ENCODE data around the gene CUBN. TPM values are rescaled to one million over a fixed set of nuclear protein-coding genes. Genes with fewer than 3 reads are reported as not detected.

CUBN gene
- total and polyA plus RNA-seq, 5 donors from 2014 or later: 0.01 to 4.7 (median 0.15) TPM

- peaks cover 17% of the 10 kb centered on the region for H3K36me3 Mint-ChIP-seq
- no peaks in the 10 kb centered on the region for H3K4me1 ChIP-seq (ENCODE audit: control insufficient read depth, insufficient read depth, low read length, poor library complexity, severe bottlenecking)
- no peaks in the 10 kb centered on the region for H3K27me3 ChIP-seq (ENCODE audit: control insufficient read depth, insufficient read depth, low read length)
- H3K9me3 Mint-ChIP-seq: no peaks in the 10 kb centered on the region
- H3K36me3 ChIP-seq (ENCODE audit: control insufficient read depth, insufficient read depth, low read length): no peaks in the 10 kb centered on the region
- DNase-seq (no peak), ATAC-seq (ENCODE audit: low read depth in 2 of 2) (no peak)
- H3K4me3 Mint-ChIP-seq: no peak overlapping the region
- H3K27ac ChIP-seq (ENCODE audit: insufficient read depth, low read length, poor library complexity, severe bottlenecking): no peak overlapping the region
- H3K4me1 Mint-ChIP-seq: peaks cover 0 to 3% (median 0%) of the 10 kb centered on the region in 4 donors
- no peak overlapping the region for H3K4me3 ChIP-seq (ENCODE audit: low read depth, low read length)
- no peaks in the 10 kb centered on the region for H3K9me3 ChIP-seq (ENCODE audit: control insufficient read depth in 2 of 2, low read length in 2 of 2)
- no peak overlapping the region for H3K27ac Mint-ChIP-seq
- H3K27me3 Mint-ChIP-seq: no peaks in the 10 kb centered on the region
Observed at GRCh38 chr10:17169803-17170202, 40.2 kb upstream of the CUBN start.

DNA sequence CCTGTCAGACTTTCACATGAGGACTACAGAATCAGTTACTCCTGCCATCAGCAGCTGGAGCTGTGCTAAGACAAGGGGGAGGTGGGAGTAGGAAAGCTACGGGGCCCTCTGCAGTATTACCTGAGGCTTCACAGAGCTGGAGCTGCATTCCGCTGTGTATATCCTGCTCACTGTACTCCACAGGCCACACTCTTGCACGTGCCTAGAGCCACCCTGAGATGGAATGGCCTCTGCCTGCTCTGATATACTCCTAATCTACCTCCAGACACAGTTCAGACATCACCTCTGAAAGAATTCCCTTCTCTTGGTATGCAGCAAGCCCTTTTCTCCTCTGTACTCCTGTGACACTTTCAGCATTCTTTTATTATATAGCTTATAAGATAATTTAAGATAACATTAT, 37.1 kb upstream of the CUBN start:
- ATAC-seq (ENCODE audit: low read depth in 2 of 2): no peak
- H3K9me3 Mint-ChIP-seq: no peaks in the 10 kb centered on the region
- H3K9me3 ChIP-seq (ENCODE audit: control insufficient read depth in 2 of 2, low read length in 2 of 2): no peaks in the 10 kb centered on the region
- peaks cover 10% of the 10 kb centered on the region for H3K36me3 Mint-ChIP-seq
- no peak overlapping the region for H3K27ac Mint-ChIP-seq
- no peaks in the 10 kb centered on the region for H3K4me1 ChIP-seq (ENCODE audit: control insufficient read depth, insufficient read depth, low read length, poor library complexity, severe bottlenecking)
- H3K36me3 ChIP-seq (ENCODE audit: control insufficient read depth, insufficient read depth, low read length): no peaks in the 10 kb centered on the region
- H3K4me3 ChIP-seq (ENCODE audit: low read depth, low read length): no peak overlapping the region
- H3K27ac ChIP-seq (ENCODE audit: insufficient read depth, low read length, poor library complexity, severe bottlenecking): no peak overlapping the region
- DNase-seq: no peak
- H3K27me3 ChIP-seq (ENCODE audit: control insufficient read depth, insufficient read depth, low read length): no peaks in the 10 kb centered on the region
- no peak overlapping the region for H3K4me3 Mint-ChIP-seq
- H3K4me1 Mint-ChIP-seq: peaks cover 0 to 5% (median 4%) of the 10 kb centered on the region in 4 donors
- H3K27me3 Mint-ChIP-seq: no peaks in the 10 kb centered on the region

DNA sequence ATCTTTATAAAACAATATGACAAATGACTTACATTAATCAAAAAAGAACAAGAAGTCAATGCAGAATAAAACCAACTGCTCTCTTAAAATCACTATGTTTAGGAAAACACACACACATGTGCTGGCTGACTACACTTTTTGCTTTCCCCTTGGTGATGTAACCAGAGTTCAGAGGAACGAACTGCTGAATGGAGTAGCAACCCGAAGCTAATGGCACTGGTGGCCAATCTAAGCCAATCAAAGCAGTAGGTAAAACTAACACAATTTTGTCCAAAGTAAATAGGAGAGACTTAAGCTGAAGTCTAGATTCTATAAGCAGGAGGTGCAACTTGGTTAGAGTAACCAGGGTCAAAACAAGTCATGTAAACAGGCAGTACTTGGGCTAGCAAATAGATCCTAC, 33.2 kb upstream of the CUBN start:
- Histone ChIP-seq H3K36me3 (ENCODE audit: control insufficient read depth, insufficient read depth, low read length) (no peaks in the 10 kb centered on the region), H3K4me1 (ENCODE audit: control insufficient read depth, insufficient read depth, low read length, poor library complexity, severe bottlenecking) (no peaks in the 10 kb centered on the region), H3K27ac (ENCODE audit: insufficient read depth, low read length, poor library complexity, severe bottlenecking) (no peak overlapping the region), H3K27me3 (ENCODE audit: control insufficient read depth, insufficient read depth, low read length) (no peaks in the 10 kb centered on the region), H3K4me3 (ENCODE audit: low read depth, low read length) (no peak overlapping the region), H3K9me3 (ENCODE audit: control insufficient read depth in 2 of 2, low read length in 2 of 2) (no peaks in the 10 kb centered on the region)
- no peaks in the 10 kb centered on the region for H3K9me3 Mint-ChIP-seq
- no peak for ATAC-seq (ENCODE audit: low read depth in 2 of 2)
- no peak overlapping the region for H3K4me3 Mint-ChIP-seq
- DNase-seq: no peak
- no peaks in the 10 kb centered on the region for H3K27me3 Mint-ChIP-seq
- H3K27ac Mint-ChIP-seq: no peak overlapping the region
- H3K36me3 Mint-ChIP-seq: peaks cover 11% of the 10 kb centered on the region
- peaks cover 0 to 5% (median 2%) of the 10 kb centered on the region in 4 donors for H3K4me1 Mint-ChIP-seq

- Histone ChIP-seq H3K4me1 (ENCODE audit: control insufficient read depth, insufficient read depth, low read length, poor library complexity, severe bottlenecking) (no peaks in the 10 kb centered on the region), H3K9me3 (ENCODE audit: control insufficient read depth in 2 of 2, low read length in 2 of 2) (no peaks in the 10 kb centered on the region), H3K36me3 (ENCODE audit: control insufficient read depth, insufficient read depth, low read length) (no peaks in the 10 kb centered on the region), H3K27me3 (ENCODE audit: control insufficient read depth, insufficient read depth, low read length) (no peaks in the 10 kb centered on the region), H3K4me3 (ENCODE audit: low read depth, low read length) (no peak overlapping the region), H3K27ac (ENCODE audit: insufficient read depth, low read length, poor library complexity, severe bottlenecking) (no peak overlapping the region)
- Mint-ChIP-seq H3K27me3 (no peaks in the 10 kb centered on the region), H3K9me3 (no peaks in the 10 kb centered on the region), H3K4me1 (peaks cover 0 to 5% (median 2%) of the 10 kb centered on the region in 4 donors), H3K4me3 (no peak overlapping the region), H3K36me3 (peaks cover 17% of the 10 kb centered on the region), H3K27ac (no peak overlapping the region)
- no peak for DNase-seq
- no peak for ATAC-seq (ENCODE audit: low read depth in 2 of 2)
Observed at GRCh38 chr10:17161775-17162174, 32.2 kb upstream of the CUBN start.

- Mint-ChIP-seq H3K27me3 (no peaks in the 10 kb centered on the region), H3K36me3 (peaks cover 31% of the 10 kb centered on the region), H3K4me3 (no peak overlapping the region), H3K27ac (peak overlapping the region in 1 of 3 donors; percentile 74), H3K9me3 (no peaks in the 10 kb centered on the region), H3K4me1 (peaks cover 0 to 4% (median 0%) of the 10 kb centered on the region in 4 donors)
- H3K9me3 ChIP-seq (ENCODE audit: control insufficient read depth in 2 of 2, low read length in 2 of 2): no peaks in the 10 kb centered on the region
- H3K27me3 ChIP-seq (ENCODE audit: control insufficient read depth, insufficient read depth, low read length): no peaks in the 10 kb centered on the region
- ATAC-seq (ENCODE audit: low read depth in 2 of 2) (no peak), DNase-seq (no peak)
- H3K4me1 ChIP-seq (ENCODE audit: control insufficient read depth, insufficient read depth, low read length, poor library complexity, severe bottlenecking): no peaks in the 10 kb centered on the region
- no peak overlapping the region for H3K27ac ChIP-seq (ENCODE audit: insufficient read depth, low read length, poor library complexity, severe bottlenecking)
- H3K36me3 ChIP-seq (ENCODE audit: control insufficient read depth, insufficient read depth, low read length): no peaks in the 10 kb centered on the region
- no peak overlapping the region for H3K4me3 ChIP-seq (ENCODE audit: low read depth, low read length)
Observed at GRCh38 chr10:17157024-17157423, 27.4 kb upstream of the CUBN start.

GRCh38 chr10:17155826-17156225, 26.2 kb upstream of the CUBN start:
- H3K27me3 Mint-ChIP-seq: no peaks in the 10 kb centered on the region
- H3K27ac Mint-ChIP-seq: no peak overlapping the region
- no peaks in the 10 kb centered on the region for H3K9me3 Mint-ChIP-seq
- H3K36me3 Mint-ChIP-seq: peaks cover 30% of the 10 kb centered on the region
- H3K27me3 ChIP-seq (ENCODE audit: control insufficient read depth, insufficient read depth, low read length): no peaks in the 10 kb centered on the region
- H3K4me1 ChIP-seq (ENCODE audit: control insufficient read depth, insufficient read depth, low read length, poor library complexity, severe bottlenecking): no peaks in the 10 kb centered on the region
- no peaks in the 10 kb centered on the region for H3K36me3 ChIP-seq (ENCODE audit: control insufficient read depth, insufficient read depth, low read length)
- H3K4me3 Mint-ChIP-seq: no peak overlapping the region
- H3K27ac ChIP-seq (ENCODE audit: insufficient read depth, low read length, poor library complexity, severe bottlenecking): no peak overlapping the region
- ATAC-seq (ENCODE audit: low read depth in 2 of 2): no peak
- no peaks in the 10 kb centered on the region for H3K9me3 ChIP-seq (ENCODE audit: control insufficient read depth in 2 of 2, low read length in 2 of 2)
- peaks cover 0 to 4% (median 0%) of the 10 kb centered on the region in 4 donors for H3K4me1 Mint-ChIP-seq
- DNase-seq: no peak
- no peak overlapping the region for H3K4me3 ChIP-seq (ENCODE audit: low read depth, low read length)

DNA sequence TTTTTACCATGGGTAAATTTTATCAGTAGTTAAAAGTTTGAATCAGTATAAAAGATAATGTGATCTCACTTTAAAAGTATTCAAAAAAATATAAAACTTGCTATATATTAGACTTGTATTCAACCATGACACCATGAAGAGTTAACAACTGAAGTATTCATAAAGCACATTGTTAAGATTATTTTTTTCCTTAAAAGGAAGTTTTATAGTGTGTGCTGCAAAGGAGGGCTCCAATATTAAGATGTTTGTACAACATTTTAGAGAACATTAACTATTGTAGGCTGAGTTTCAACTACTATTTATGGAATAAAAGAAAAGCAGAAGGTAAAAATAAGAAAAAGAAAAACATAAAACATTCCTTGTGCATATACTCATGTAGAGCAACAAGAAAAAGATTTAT, 24.5 kb upstream of the CUBN start:
- H3K4me1 Mint-ChIP-seq: peaks cover 0 to 4% (median 0%) of the 10 kb centered on the region in 4 donors
- Histone ChIP-seq H3K27me3 (ENCODE audit: control insufficient read depth, insufficient read depth, low read length) (no peaks in the 10 kb centered on the region), H3K4me1 (ENCODE audit: control insufficient read depth, insufficient read depth, low read length, poor library complexity, severe bottlenecking) (no peaks in the 10 kb centered on the region), H3K4me3 (ENCODE audit: low read depth, low read length) (no peak overlapping the region), H3K9me3 (ENCODE audit: control insufficient read depth in 2 of 2, low read length in 2 of 2) (no peaks in the 10 kb centered on the region), H3K27ac (ENCODE audit: insufficient read depth, low read length, poor library complexity, severe bottlenecking) (no peak overlapping the region), H3K36me3 (ENCODE audit: control insufficient read depth, insufficient read depth, low read length) (no peaks in the 10 kb centered on the region)
- H3K27ac Mint-ChIP-seq: peak overlapping the region in 1 of 3 donors; percentile 12
- H3K4me3 Mint-ChIP-seq: no peak overlapping the region
- H3K27me3 Mint-ChIP-seq: no peaks in the 10 kb centered on the region
- DNase-seq (no peak), ATAC-seq (ENCODE audit: low read depth in 2 of 2) (no peak)
- H3K36me3 Mint-ChIP-seq: peaks cover 32% of the 10 kb centered on the region
- no peaks in the 10 kb centered on the region for H3K9me3 Mint-ChIP-seq

GRCh38 chr10:17153321-17153720, 23.7 kb upstream of the CUBN start:
- Histone ChIP-seq H3K9me3 (ENCODE audit: control insufficient read depth in 2 of 2, low read length in 2 of 2) (no peaks in the 10 kb centered on the region), H3K27me3 (ENCODE audit: control insufficient read depth, insufficient read depth, low read length) (no peaks in the 10 kb centered on the region), H3K27ac (ENCODE audit: insufficient read depth, low read length, poor library complexity, severe bottlenecking) (no peak overlapping the region), H3K4me3 (ENCODE audit: low read depth, low read length) (no peak overlapping the region), H3K36me3 (ENCODE audit: control insufficient read depth, insufficient read depth, low read length) (no peaks in the 10 kb centered on the region), H3K4me1 (ENCODE audit: control insufficient read depth, insufficient read depth, low read length, poor library complexity, severe bottlenecking) (no peaks in the 10 kb centered on the region)
- Mint-ChIP-seq H3K4me3 (no peak overlapping the region), H3K4me1 (peaks cover 0 to 4% (median 0%) of the 10 kb centered on the region in 4 donors), H3K27ac (no peak overlapping the region), H3K36me3 (peaks cover 32% of the 10 kb centered on the region), H3K9me3 (no peaks in the 10 kb centered on the region), H3K27me3 (no peaks in the 10 kb centered on the region)
- no peak for DNase-seq
- no peak for ATAC-seq (ENCODE audit: low read depth in 2 of 2)
